Endothelial cell of umbilical vein (primary cell): ENCODE measurements around the gene TSPAN9. TPM values are rescaled to one million over a fixed set of nuclear protein-coding genes. Genes with fewer than 3 reads are reported as not detected.

Experiments used
- BruUV-seq: library from RNA; stranded (reverse); fragments of 400-500 nt; replicated peaks from 2 replicates; lab custom pipeline; 2021; lab: Mats Ljungman, UMichigan
- CTCF ChIA-PET: fragments of 300-600, 350-600 bp; sonication (Branson Sonifier 250); formaldehyde crosslinking; loops from one replicate; lab custom pipeline; 2021; ENCODE audit warnings: antibody characterized with exemption, inconsistent platforms; lab: Charles Lee
- POLR2A ChIA-PET: fragments of 300-600, 350-600 bp; sonication (Branson Sonifier 250); formaldehyde crosslinking; loops from one replicate; lab custom pipeline; 2021; ENCODE audit warnings: antibody characterized with exemption, inconsistent platforms; lab: Charles Lee
- DNase-seq: peaks from one replicate; pipeline ENCODE4 v3.0.0-alpha.2; 2011; ENCODE audit warnings: low read depth, low spot score
- FAIRE-seq: peaks from 2 replicates; lab custom pipeline; 2011; peaks lifted over from hg19 to GRCh38; lab: Jason Lieb, UNC
- H2AFZ ChIP-seq: 2 replicates; pipeline ENCODE4 v1.6.0; 2012; ENCODE audit warnings: low read depth, low read length, control low read depth, inconsistent platforms
- H3K27ac ChIP-seq: 2 replicates; pipeline ENCODE4 v1.5.1; 2011; ENCODE audit warnings: low read depth, mild to moderate bottlenecking, control low read depth, low read length, moderate library complexity; ENCODE audit not compliant: insufficient read depth
- H3K27me3 ChIP-seq, 2 experiments: 2 replicates each; pipeline versions ENCODE4 v1.6.0 to v1.6.1; 2011; ENCODE audit warnings: low read length in 2 of 2, mixed read lengths in 1 of 2; ENCODE audit not compliant: control insufficient read depth in 2 of 2, insufficient read depth in 2 of 2
- H3K36me3 ChIP-seq, 2 experiments: 2 replicates in 1 of 2; 3 replicates in 1 of 2; pipeline ENCODE4 v1.5.1; 2011; ENCODE audit warnings: low read length in 2 of 2, mild to moderate bottlenecking in 1 of 2, moderate library complexity in 1 of 2; ENCODE audit not compliant: control insufficient read depth in 2 of 2, insufficient read depth in 2 of 2; ENCODE audit errors: extremely low read depth in 1 of 2
- H3K4me1 ChIP-seq: 3 replicates; pipeline ENCODE4 v1.5.1; 2011; ENCODE audit warnings: mild to moderate bottlenecking, low read length; ENCODE audit not compliant: control insufficient read depth, insufficient read depth; ENCODE audit errors: extremely low read depth
- H3K4me2 ChIP-seq: 2 replicates; pipeline ENCODE4 v1.6.1; 2011; ENCODE audit warnings: low read length, control low read depth, mixed read lengths; ENCODE audit not compliant: insufficient read depth
- H3K4me3 ChIP-seq, 3 experiments: fragments of 200-600 bp in 1 of 3; sonication (generic), shearing (Covaris generic) in 1 of 3; replicated peaks in 1 of 3; 2 replicates each; pipeline ENCODE4 v1.5.1; 2011 to 2016; ENCODE audit warnings: control low read depth in 3 of 3, low read length in 3 of 3, mild to moderate bottlenecking in 2 of 3, inconsistent platforms in 1 of 3, low read depth in 1 of 3, moderate library complexity in 1 of 3; ENCODE audit not compliant: insufficient read depth in 1 of 3
- H3K79me2 ChIP-seq: 2 replicates; pipeline ENCODE4 v1.6.0; 2012; ENCODE audit warnings: low read length, inconsistent platforms; ENCODE audit not compliant: control insufficient read depth, insufficient read depth
- H3K9ac ChIP-seq: replicated peaks from 2 replicates; pipeline ENCODE3; 2011; ENCODE audit warnings: low read length, control low read depth; ENCODE audit not compliant: insufficient read depth; ENCODE audit errors: extremely low read depth
- H3K9me1 ChIP-seq: replicated peaks from 3 replicates; pipeline ENCODE4 v1.6.0; 2011; ENCODE audit warnings: mild to moderate bottlenecking, low read length; ENCODE audit not compliant: control insufficient read depth, insufficient read depth; ENCODE audit errors: extremely low read depth
- H3K9me3 ChIP-seq: replicated peaks from 2 replicates; pipeline ENCODE4 v1.5.1; 2012; ENCODE audit warnings: low read length, inconsistent platforms; ENCODE audit not compliant: control insufficient read depth, insufficient read depth
- H4K20me1 ChIP-seq: replicated peaks from 2 replicates; pipeline ENCODE3; 2011; ENCODE audit warnings: mild to moderate bottlenecking, low read length; ENCODE audit not compliant: control insufficient read depth, insufficient read depth; ENCODE audit errors: extremely low read depth
- EZH2 ChIP-seq: IDR thresholded peaks from 2 replicates; pipeline ENCODE4 v1.6.1; 2012; ENCODE audit warnings: borderline replicate concordance, low read depth, mild to moderate bottlenecking, moderate library complexity, low read length, inconsistent platforms; ENCODE audit not compliant: severe bottlenecking
- FOS ChIP-seq: IDR thresholded peaks from 2 replicates; pipeline ENCODE4 v1.6.1; 2011; ENCODE audit warnings: mild to moderate bottlenecking, low read length, moderate library complexity, borderline replicate concordance; ENCODE audit not compliant: insufficient read depth
- GATA2 ChIP-seq: IDR thresholded peaks from 2 replicates; pipeline ENCODE4 v1.7.0; 2011; ENCODE audit warnings: low read depth, mild to moderate bottlenecking, moderate library complexity, mixed read lengths, low read length; ENCODE audit not compliant: insufficient read length, insufficient read depth
- JUN ChIP-seq: IDR thresholded peaks from 2 replicates; pipeline ENCODE4 v1.6.1; 2011; ENCODE audit warnings: borderline replicate concordance, low read depth; ENCODE audit not compliant: insufficient read length, insufficient read depth
- MYC ChIP-seq: IDR thresholded peaks from one replicate; pipeline ENCODE4 v1.6.1; 2011; ENCODE audit warnings: mild to moderate bottlenecking, low read depth, low read length
- POLR2A ChIP-seq: IDR thresholded peaks from 2 replicates; pipeline ENCODE4 v1.6.1; 2012; ENCODE audit warnings: low read depth, mild to moderate bottlenecking, control low read depth, low read length
- POLR2AphosphoS5 ChIP-seq: IDR thresholded peaks from 2 replicates; pipeline ENCODE4 v1.6.1; 2012; ENCODE audit warnings: low read depth, mild to moderate bottlenecking, control low read depth, low read length, moderate library complexity; ENCODE audit not compliant: insufficient read depth
- dilution Hi-C: fragments of 300-500 bp; cut with MboI; formaldehyde crosslinking; loops from one replicate; pipeline ENCODE4 v1.15.0; 2019; ENCODE audit warnings: low sequenced_read_pairs; ENCODE audit not compliant: extremely low pct_ligation_motif_present
- intact Hi-C: fragments of 100-400 bp; cut with micrococcal nuclease; formaldehyde crosslinking; loops from one replicate; pipeline ENCODE4 v1.10.0; 2022
- polyA plus RNA-seq, 4 experiments: library from polyadenylated mRNA; depleted of rRNA in 3 of 4; stranded (reverse) in 3 of 4; unstranded in 1 of 4; fragments of >200 nt; gene quantifications; 2 replicates each; pipeline versions ENCODE4 v1.2.1 to v1.2.3, GENCODE V29; 2011 to 2012; ENCODE audit warnings: missing spikeins in 1 of 4
- total RNA-seq: library from RNA; stranded (reverse); gene quantifications from 2 replicates; pipeline ENCODE4 v1.2.3, GENCODE V29; 2021
- TF ChIP-seq, protein P1 (sequence below), 2 donors: IDR thresholded peaks; 1 replicate in 1 of 2; 2 replicates in 1 of 2; pipeline ENCODE4 v1.5.1; 2011; ENCODE audit warnings: low read length in 2 of 2, mild to moderate bottlenecking in 2 of 2, moderate library complexity in 2 of 2, control low read depth in 1 of 2, inconsistent platforms in 1 of 2, low read depth in 1 of 2; ENCODE audit not compliant: insufficient read depth in 1 of 2; ENCODE audit errors: extremely low read depth in 1 of 2
- TF ChIP-seq, protein P2 (sequence below): IDR thresholded peaks from 2 replicates; pipeline ENCODE4 v1.6.1; 2011; ENCODE audit not compliant: insufficient read depth, insufficient read length

TSPAN9 gene
- total and polyA plus RNA-seq, 2 donors (not counting 3 experiments of a cell fraction or from before 2014, with no cell fraction given), result 43.3 to 66.8 TPM

DNA sequence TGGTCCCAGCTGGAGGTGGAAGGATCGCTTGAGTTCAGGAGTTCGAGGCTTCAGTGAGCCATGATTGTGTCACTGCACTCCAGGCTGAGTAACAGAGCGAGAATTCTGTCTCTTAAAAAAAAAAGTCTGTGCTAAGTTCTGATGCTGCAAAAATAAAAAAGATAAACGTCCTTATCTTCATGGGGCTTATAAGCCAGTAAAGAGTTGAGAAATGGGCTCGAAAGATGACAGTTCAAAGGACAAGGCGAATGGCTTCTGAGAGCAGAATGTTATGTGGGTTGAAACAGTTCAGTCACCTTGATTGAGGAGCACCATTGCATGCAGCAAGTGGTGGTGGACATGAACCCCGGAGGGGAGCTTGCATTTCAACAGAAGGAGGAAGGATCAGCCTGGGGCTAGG is 4.7 kb downstream of the TSPAN9 start:
- ChIA-PET POLR2A (no interaction called here), CTCF (interaction anchor here (1.1 to 2.3 kb wide), 2 partner anchors 42 to 193 kb away, joined by 3 to 9 read pairs; no protein-coding TSS in a partner anchor)
- dilution Hi-C loops, result no loop called here
- Histone ChIP-seq H3K9ac (no peak overlapping the region), H4K20me1 (no peaks in the 10 kb centered on the region), H3K4me3 (no peak overlapping the region), H3K27ac (no peak overlapping the region), H3K4me1 (peaks cover 24% of the 10 kb centered on the region), H3K36me3 (no peaks in the 10 kb centered on the region), H3K27me3 (no peaks in the 10 kb centered on the region), H3K9me1 (no peaks in the 10 kb centered on the region), H3K4me2 (no peak overlapping the region), H3K9me3 (no peaks in the 10 kb centered on the region), H2AFZ (no peak overlapping the region), H3K79me2 (peaks cover 4% of the 10 kb centered on the region)
- FAIRE-seq (no peak), DNase-seq (no peak)
- intact Hi-C loops, result loop anchor here (2.0 kb wide), 1 partner anchor 15 kb away; no protein-coding TSS in a partner anchor
- TF ChIP-seq MYC, result no peak
- no peak for TF ChIP-seq FOS
- TF ChIP-seq, protein P1, sequence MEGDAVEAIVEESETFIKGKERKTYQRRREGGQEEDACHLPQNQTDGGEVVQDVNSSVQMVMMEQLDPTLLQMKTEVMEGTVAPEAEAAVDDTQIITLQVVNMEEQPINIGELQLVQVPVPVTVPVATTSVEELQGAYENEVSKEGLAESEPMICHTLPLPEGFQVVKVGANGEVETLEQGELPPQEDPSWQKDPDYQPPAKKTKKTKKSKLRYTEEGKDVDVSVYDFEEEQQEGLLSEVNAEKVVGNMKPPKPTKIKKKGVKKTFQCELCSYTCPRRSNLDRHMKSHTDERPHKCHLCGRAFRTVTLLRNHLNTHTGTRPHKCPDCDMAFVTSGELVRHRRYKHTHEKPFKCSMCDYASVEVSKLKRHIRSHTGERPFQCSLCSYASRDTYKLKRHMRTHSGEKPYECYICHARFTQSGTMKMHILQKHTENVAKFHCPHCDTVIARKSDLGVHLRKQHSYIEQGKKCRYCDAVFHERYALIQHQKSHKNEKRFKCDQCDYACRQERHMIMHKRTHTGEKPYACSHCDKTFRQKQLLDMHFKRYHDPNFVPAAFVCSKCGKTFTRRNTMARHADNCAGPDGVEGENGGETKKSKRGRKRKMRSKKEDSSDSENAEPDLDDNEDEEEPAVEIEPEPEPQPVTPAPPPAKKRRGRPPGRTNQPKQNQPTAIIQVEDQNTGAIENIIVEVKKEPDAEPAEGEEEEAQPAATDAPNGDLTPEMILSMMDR (IDR thresholded peaks at IDR 0.05; ENCODE audit: extremely low read depth in 1 of 2, insufficient read depth in 1 of 2, low read depth in 1 of 2, low read length in 2 of 2), result no peak
- TF ChIP-seq EZH2, result no peak
- TF ChIP-seq, protein P2, sequence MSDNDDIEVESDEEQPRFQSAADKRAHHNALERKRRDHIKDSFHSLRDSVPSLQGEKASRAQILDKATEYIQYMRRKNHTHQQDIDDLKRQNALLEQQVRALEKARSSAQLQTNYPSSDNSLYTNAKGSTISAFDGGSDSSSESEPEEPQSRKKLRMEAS, result no peak
- no peak for TF ChIP-seq POLR2A
- TF ChIP-seq POLR2AphosphoS5, result no peak
- no peak for TF ChIP-seq JUN
- no peak for TF ChIP-seq GATA2
- no TSS peak for BruUV-seq
